ENCODE results near the gene CHURC1.
A peak's percentile ranks its signal among the peaks of the same experiment; 100 is the strongest.

CHURC1 gene

GRCh38 chr14:64873506-64874219 lies 40.6 kb upstream of the CHURC1 start:
- no peak for DNase-seq (ENCODE audit: low read depth, low spot score)
- no peaks in the 10 kb centered on the region for H3K36me3 ChIP-seq (ENCODE audit: insufficient read depth, low read length)
- H3K27ac ChIP-seq: no peak overlapping the region

GRCh38 chr14:64875350-64875749 lies 38.9 kb upstream of the CHURC1 start:
- Histone ChIP-seq H3K36me3 (ENCODE audit: insufficient read depth, low read length) (no peaks in the 10 kb centered on the region), H3K9me3 (ENCODE audit: low read depth, low read length) (no peaks in the 10 kb centered on the region), H3K27ac (no peak overlapping the region), H3K9ac (ENCODE audit: insufficient read length) (no peak overlapping the region), H3K4me3 (no peak overlapping the region)
- no peak for DNase-seq (ENCODE audit: low read depth, low spot score)
- TF ChIP-seq EZH2 (IDR thresholded peaks at IDR 0.05) (no peak), FOXP2 (optimal IDR thresholded peaks at IDR 0.05; ENCODE audit: control extremely low read depth, extremely low read length, insufficient read depth) (no peak), POLR2AphosphoS5 (IDR thresholded peaks at IDR 0.05; ENCODE audit: borderline replicate concordance, low read depth, low read length) (no peak)

More at GRCh38 chr14:64873506-64874219, 40.6 kb upstream of the CHURC1 start:
- Histone ChIP-seq H3K4me3 (no peak overlapping the region), H3K9ac (ENCODE audit: insufficient read length) (no peak overlapping the region), H3K9me3 (ENCODE audit: low read depth, low read length) (no peaks in the 10 kb centered on the region)
- no peak for TF ChIP-seq FOXP2 (optimal IDR thresholded peaks at IDR 0.05; ENCODE audit: control extremely low read depth, extremely low read length, insufficient read depth)
- no peak for TF ChIP-seq POLR2AphosphoS5 (IDR thresholded peaks at IDR 0.05; ENCODE audit: borderline replicate concordance, low read depth, low read length)
- TF ChIP-seq EZH2 (IDR thresholded peaks at IDR 0.05): no peak

GRCh38 chr14:64877846-64878245 lies 36.4 kb upstream of the CHURC1 start:
- Histone ChIP-seq H3K36me3 (ENCODE audit: insufficient read depth, low read length) (no peaks in the 10 kb centered on the region), H3K9me3 (ENCODE audit: low read depth, low read length) (no peaks in the 10 kb centered on the region), H3K9ac (ENCODE audit: insufficient read length) (no peak overlapping the region), H3K27ac (no peak overlapping the region), H3K4me3 (no peak overlapping the region)
- no peak for DNase-seq (ENCODE audit: low read depth, low spot score)
- TF ChIP-seq EZH2 (IDR thresholded peaks at IDR 0.05) (no peak), POLR2AphosphoS5 (IDR thresholded peaks at IDR 0.05; ENCODE audit: borderline replicate concordance, low read depth, low read length) (no peak), FOXP2 (optimal IDR thresholded peaks at IDR 0.05; ENCODE audit: control extremely low read depth, extremely low read length, insufficient read depth) (no peak)

- H3K9me3 ChIP-seq (ENCODE audit: low read depth, low read length): no peaks in the 10 kb centered on the region
- TF ChIP-seq EZH2 (IDR thresholded peaks at IDR 0.05): no peak
- H3K4me3 ChIP-seq: peak overlapping the region; percentile 93
- H3K36me3 ChIP-seq (ENCODE audit: insufficient read depth, low read length): no peaks in the 10 kb centered on the region
- no peak for DNase-seq (ENCODE audit: low read depth, low spot score)
- H3K27ac ChIP-seq: no peak overlapping the region
- H3K9ac ChIP-seq (ENCODE audit: insufficient read length): no peak overlapping the region
Measured at GRCh38 chr14:64878837-64879634, 35.2 kb upstream of the CHURC1 start.

GRCh38 chr14:64879635-64880220 lies 34.5 kb upstream of the CHURC1 start, which contains the start of gene SPTB:
Gene SPTB, minus strand, starts transcription at chr14:64879907. Its CDS starts 56,813 bp downstream, at chr14:64823094.
- H3K9me3 ChIP-seq (ENCODE audit: low read depth, low read length): no peaks in the 10 kb centered on the region
- H3K9ac ChIP-seq (ENCODE audit: insufficient read length): peak within 1 kb of the TSS; percentile 65
- H3K27ac ChIP-seq: no peak within 1 kb of the TSS
- H3K4me3 ChIP-seq: peak within 1 kb of the TSS; percentile 93
- no peak for TF ChIP-seq POLR2AphosphoS5 (IDR thresholded peaks at IDR 0.05; ENCODE audit: borderline replicate concordance, low read depth, low read length)
- no peak for TF ChIP-seq FOXP2 (optimal IDR thresholded peaks at IDR 0.05; ENCODE audit: control extremely low read depth, extremely low read length, insufficient read depth)
- no peak for TF ChIP-seq EZH2 (IDR thresholded peaks at IDR 0.05)
- DNase-seq (ENCODE audit: low read depth, low spot score): no peak
- no peaks in the 10 kb centered on the region for H3K36me3 ChIP-seq (ENCODE audit: insufficient read depth, low read length)

GRCh38 chr14:64880221-64881121 lies 33.8 kb upstream of the CHURC1 start:
- Histone ChIP-seq H3K9ac (ENCODE audit: insufficient read length) (peak overlapping the region; percentile 65), H3K9me3 (ENCODE audit: low read depth, low read length) (no peaks in the 10 kb centered on the region), H3K4me3 (peak overlapping the region; percentile 93), H3K27ac (no peak overlapping the region), H3K36me3 (ENCODE audit: insufficient read depth, low read length) (no peaks in the 10 kb centered on the region)
- DNase-seq (ENCODE audit: low read depth, low spot score): no peak
- TF ChIP-seq EZH2 (IDR thresholded peaks at IDR 0.05): no peak
- TF ChIP-seq POLR2AphosphoS5 (IDR thresholded peaks at IDR 0.05; ENCODE audit: borderline replicate concordance, low read depth, low read length): no peak; the same call in 1 of the 2 replicates
- TF ChIP-seq FOXP2 (optimal IDR thresholded peaks at IDR 0.05; ENCODE audit: control extremely low read depth, extremely low read length, insufficient read depth): no peak

- Histone ChIP-seq H3K36me3 (ENCODE audit: insufficient read depth, low read length) (no peaks in the 10 kb centered on the region), H3K4me3 (no peak overlapping the region), H3K9ac (ENCODE audit: insufficient read length) (no peak overlapping the region), H3K9me3 (ENCODE audit: low read depth, low read length) (no peaks in the 10 kb centered on the region), H3K27ac (no peak overlapping the region)
- TF ChIP-seq EZH2 (IDR thresholded peaks at IDR 0.05) (no peak), POLR2AphosphoS5 (IDR thresholded peaks at IDR 0.05; ENCODE audit: borderline replicate concordance, low read depth, low read length) (no peak), FOXP2 (optimal IDR thresholded peaks at IDR 0.05; ENCODE audit: control extremely low read depth, extremely low read length, insufficient read depth) (no peak)
- no peak for DNase-seq (ENCODE audit: low read depth, low spot score)
Measured at GRCh38 chr14:64885559-64885958, 28.7 kb upstream of the CHURC1 start.
